AG04449 (cell line): Measurements from ENCODE around the gene ADAMTS19.

Source experiments
- CTCF ChIA-PET: fragments of 350-600 bp; formaldehyde crosslinking; extraction: SDS; loops from one replicate; lab custom pipeline; 2021; ENCODE audit warnings: antibody characterized with exemption; lab: Yijun Ruan, JAX
- POLR2A ChIA-PET: fragments of 400-600, 350-600 bp; formaldehyde crosslinking; extraction: SDS; loops from one replicate; lab custom pipeline; 2020; ENCODE audit warnings: antibody characterized with exemption, inconsistent platforms; lab: Yijun Ruan, JAX
- DNase-seq: peaks from one replicate; pipeline ENCODE4 v3.0.0-alpha.2; 2010; ENCODE audit warnings: low read depth, low spot score
- H3K4me3 ChIP-seq: 2 replicates; pipeline ENCODE4 v1.5.1; 2011; ENCODE audit warnings: low read depth, mild to moderate bottlenecking, control low read depth, low read length
- CTCF ChIP-seq: IDR thresholded peaks from one replicate; pipeline ENCODE4 v1.5.1; 2011; ENCODE audit warnings: mild to moderate bottlenecking, moderate library complexity, low read length, control low read depth, inconsistent platforms; ENCODE audit not compliant: insufficient read depth; ENCODE audit errors: missing control alignments

ADAMTS19 gene

DNA sequence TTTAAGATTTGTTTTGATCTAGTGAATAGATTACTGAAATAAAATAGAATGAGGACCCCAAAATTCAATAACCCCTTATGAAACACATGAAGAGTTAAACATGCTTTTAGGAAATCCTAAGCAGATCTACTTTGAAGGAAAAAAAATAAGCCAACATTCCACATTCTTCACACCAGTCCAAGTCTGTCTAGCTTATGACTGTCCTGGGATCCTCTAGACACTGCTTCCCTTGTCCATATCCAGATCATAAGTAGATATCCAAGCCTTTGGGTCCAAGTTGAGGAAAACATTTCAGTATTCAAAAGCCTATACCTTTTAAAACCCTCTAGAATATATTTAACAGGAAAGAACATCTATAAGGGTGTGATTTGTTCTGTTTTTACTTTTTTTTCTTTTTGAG lies 228.9 kb downstream of the ADAMTS19 start:
- no peak overlapping the region for H3K4me3 ChIP-seq
- no peak for TF ChIP-seq CTCF
- no peak for DNase-seq
- ChIA-PET POLR2A (no interaction called here), CTCF (interaction anchor here (2.2 kb wide), 1 partner anchor 25 kb away, joined by 7 read pairs; no protein-coding TSS in a partner anchor)

- ChIA-PET CTCF (interaction anchor here (1.9 kb wide), 1 partner anchor 26 kb away, joined by 4 read pairs; no protein-coding TSS in a partner anchor), POLR2A (no interaction called here)
- no peak overlapping the region for H3K4me3 ChIP-seq
- DNase-seq: no peak
- no peak for TF ChIP-seq CTCF
These were observed 231.1 kb downstream of the ADAMTS19 start for GRCh38 chr5:129691220-129691619.

DNA sequence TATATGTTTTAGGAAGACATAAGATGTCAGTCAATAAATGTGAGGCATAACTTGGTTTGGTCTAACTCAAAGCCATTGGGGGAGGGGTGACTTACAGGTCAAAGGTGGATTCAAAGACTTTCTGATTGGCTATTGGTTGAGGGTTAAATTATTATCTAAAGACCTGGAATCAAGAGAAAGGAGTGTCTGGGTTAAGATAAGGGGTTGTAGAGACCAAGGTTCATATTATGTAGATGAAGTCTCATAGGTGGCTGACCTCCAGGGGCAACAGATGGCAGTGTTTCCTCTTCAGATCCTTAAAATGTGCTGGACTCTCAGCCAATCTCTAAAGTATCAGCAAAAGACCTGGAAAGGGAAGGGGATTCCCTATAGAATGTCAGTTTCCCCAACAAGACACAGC lies 236.5 kb downstream of the ADAMTS19 start:
- TF ChIP-seq CTCF: no peak
- CTCF ChIA-PET: no interaction called here
- no peak for DNase-seq
- POLR2A ChIA-PET: no interaction called here
- H3K4me3 ChIP-seq: no peak overlapping the region

GRCh38 chr5:129698661-129699060 lies 238.6 kb downstream of the ADAMTS19 start:
- CTCF ChIA-PET: no interaction called here
- POLR2A ChIA-PET: no interaction called here
- no peak for DNase-seq
- H3K4me3 ChIP-seq: no peak overlapping the region
- peak; percentile 5 for TF ChIP-seq CTCF

- H3K4me3 ChIP-seq: no peak overlapping the region
- no peak for TF ChIP-seq CTCF
- POLR2A ChIA-PET: no interaction called here
- CTCF ChIA-PET: no interaction called here
- no peak for DNase-seq
These were observed 256.1 kb downstream of the ADAMTS19 start for GRCh38 chr5:129716235-129716634.

GRCh38 chr5:129716651-129717050 lies 256.6 kb downstream of the ADAMTS19 start:
- no peak for TF ChIP-seq CTCF
- no peak for DNase-seq
- H3K4me3 ChIP-seq: no peak overlapping the region
- POLR2A ChIA-PET: no interaction called here
- CTCF ChIA-PET: no interaction called here
